GM19193 (cell line): Measurements from ENCODE around the gene MAP6.

Experiments
- POLR2A ChIP-seq: IDR thresholded peaks from 4 replicates; pipeline ENCODE4 v1.6.1; 2011; ENCODE audit not compliant: insufficient read depth, insufficient read length; ENCODE audit errors: extremely low read depth

The MAP6 gene

GRCh38 chr11:75574698-75575602 is 93.9 kb downstream of the MAP6 start:
- no peak for TF ChIP-seq POLR2A

- TF ChIP-seq POLR2A, result no peak
Observed at GRCh38 chr11:75572744-75573143, 96.1 kb downstream of the MAP6 start.

GRCh38 chr11:75571625-75572024 is 97.2 kb downstream of the MAP6 start:
- no peak for TF ChIP-seq POLR2A

- no peak for TF ChIP-seq POLR2A
Observed at GRCh38 chr11:75570559-75571139, 98.2 kb downstream of the MAP6 start.

GRCh38 chr11:75568616-75569219 is 100.1 kb downstream of the MAP6 start:
- TF ChIP-seq POLR2A, result no peak

GRCh38 chr11:75567971-75568370 is 100.9 kb downstream of the MAP6 start:
- no peak for TF ChIP-seq POLR2A

GRCh38 chr11:75566763-75567279 is 102.0 kb downstream of the MAP6 start:
- no peak for TF ChIP-seq POLR2A

GRCh38 chr11:75565916-75566762 is 102.7 kb downstream of the MAP6 start:
- no peak for TF ChIP-seq POLR2A

- TF ChIP-seq POLR2A, result no peak
Observed at GRCh38 chr11:75565221-75565814, 103.5 kb downstream of the MAP6 start.

GRCh38 chr11:75563978-75564552 is 104.8 kb downstream of the MAP6 start:
- TF ChIP-seq POLR2A, result no peak

GRCh38 chr11:75563501-75563977 is 105.3 kb downstream of the MAP6 start:
- no peak for TF ChIP-seq POLR2A

- TF ChIP-seq POLR2A, result no peak
Observed at GRCh38 chr11:75562836-75563484, 105.9 kb downstream of the MAP6 start.

- peak; percentile 84 for TF ChIP-seq POLR2A
Observed at GRCh38 chr11:75562048-75562835, 106.6 kb downstream of the MAP6 start, which contains the start of gene SERPINH1. SERPINH1 (plus strand) TSS chr11:75562253; CDS start chr11:75566350, 4,097 bp downstream.

GRCh38 chr11:75561426-75562047 is 107.3 kb downstream of the MAP6 start:
- peak; percentile 36 for TF ChIP-seq POLR2A
